NCI-H510A (cell line): ENCODE results near the gene NPSR1.

Source experiments
- DNase-seq: peaks from one replicate; lab custom pipeline; 2025; lab: John Stamatoyannopoulos, UW

The NPSR1 gene

DNA sequence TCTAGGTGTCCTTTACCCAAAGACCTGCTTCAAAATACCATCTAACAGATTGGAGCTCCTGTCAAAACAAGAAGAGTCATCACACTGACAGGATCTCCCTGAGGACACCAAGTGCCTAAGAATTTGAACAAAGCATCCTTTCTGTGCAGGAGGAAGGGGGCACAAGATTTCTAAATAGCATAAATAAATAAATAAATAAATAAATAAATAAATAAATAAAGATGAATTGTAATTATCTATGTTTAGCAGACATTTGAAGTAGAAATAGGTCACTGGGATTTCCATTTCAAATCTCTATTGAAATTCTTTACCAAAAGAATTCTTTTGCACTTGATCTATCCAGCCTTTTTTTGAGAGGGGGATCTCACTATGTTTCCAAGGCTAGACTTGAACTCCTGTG, 65.3 kb downstream of the NPSR1 start:
- no peak for DNase-seq

DNA sequence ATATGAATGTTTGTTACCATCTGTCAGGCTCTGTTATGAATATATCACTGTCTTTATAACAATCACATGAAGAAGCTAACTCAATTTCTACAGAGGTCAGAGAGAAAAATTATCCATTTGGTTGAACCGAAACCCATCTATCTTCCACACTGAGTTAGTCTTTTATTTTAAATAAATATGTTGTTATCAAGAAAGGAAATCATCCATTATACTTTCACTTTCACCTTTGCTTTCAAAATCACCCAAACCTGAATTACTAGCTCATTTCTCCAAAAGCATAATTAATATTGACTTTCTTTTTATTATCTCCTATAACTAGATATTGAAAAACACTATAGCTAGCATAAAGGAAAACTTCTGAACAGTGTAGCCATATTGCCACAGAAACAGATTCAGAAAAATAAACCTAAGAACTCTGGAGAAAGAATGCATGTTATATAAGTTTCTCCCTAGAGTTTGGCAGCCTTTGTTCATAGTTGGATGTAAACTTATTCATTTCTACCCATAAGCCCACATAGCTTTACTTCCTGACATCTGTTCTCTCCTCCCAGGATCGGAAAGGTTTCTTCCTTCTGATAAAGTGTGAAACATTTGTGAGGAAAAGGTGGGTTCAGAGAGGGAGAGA, 66.0 kb downstream of the NPSR1 start:
- DNase-seq = no peak

DNA sequence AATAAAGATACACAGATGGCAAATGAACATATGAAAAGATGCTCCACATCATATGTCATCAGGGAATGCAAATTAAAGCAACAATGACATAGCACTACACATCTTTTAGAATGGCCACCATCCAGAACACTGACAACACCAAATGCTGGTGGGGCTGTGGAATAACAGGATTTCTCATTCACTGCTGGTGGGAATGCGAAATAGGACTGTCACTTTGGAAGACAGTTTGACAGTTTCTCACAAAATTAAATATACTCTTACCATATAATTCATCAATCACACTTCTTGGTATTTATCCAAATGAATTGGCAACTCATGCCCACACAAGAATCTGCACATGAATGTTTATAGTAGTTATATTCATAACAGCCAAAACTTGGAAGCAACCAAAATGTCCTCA, 68.2 kb downstream of the NPSR1 start:
- DNase-seq = no peak

DNA sequence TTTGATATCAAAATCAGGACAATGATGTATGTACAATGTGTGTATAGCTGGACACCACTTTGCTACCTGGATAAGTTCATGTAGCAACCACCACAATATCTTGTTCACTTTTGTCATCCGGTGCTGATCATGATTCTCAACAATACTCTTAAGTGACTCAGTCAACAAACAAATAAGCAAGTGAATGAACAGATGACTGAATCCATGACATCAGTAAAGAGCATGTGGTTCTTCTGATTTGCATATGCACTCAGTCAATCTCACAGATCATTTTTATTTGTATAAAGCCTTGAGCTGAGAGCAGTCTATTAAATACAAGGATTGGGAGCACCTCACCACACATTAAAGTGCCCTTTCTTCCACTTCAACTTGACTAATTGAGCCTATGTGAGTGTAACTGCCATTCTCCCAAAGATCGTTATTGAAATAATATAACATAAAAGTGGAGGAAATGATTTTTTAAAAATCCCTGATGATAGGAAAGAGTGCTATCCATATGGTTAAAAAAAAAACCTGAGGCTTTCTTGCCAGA, 69.5 kb downstream of the NPSR1 start:
- no peak for DNase-seq

DNA sequence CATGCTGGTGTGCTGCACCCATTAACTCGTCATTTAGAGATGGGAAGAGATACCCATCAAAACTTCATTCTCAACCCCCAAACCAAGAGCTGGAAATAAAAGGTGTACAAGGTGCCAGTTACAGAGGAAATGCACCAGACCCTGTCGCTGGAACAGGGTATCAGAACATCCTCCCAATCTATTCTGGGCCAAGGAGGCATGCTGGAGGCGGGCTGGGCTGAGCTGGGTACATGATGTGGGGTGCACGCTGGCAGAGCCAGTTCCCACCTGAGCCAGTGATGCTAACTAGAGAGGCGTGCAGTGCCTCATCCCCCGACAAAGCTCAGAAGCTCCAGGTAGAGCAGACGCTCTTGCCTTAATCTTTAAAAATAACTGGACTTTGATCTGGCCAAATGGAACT, 70.1 kb downstream of the NPSR1 start:
- no peak for DNase-seq

DNA sequence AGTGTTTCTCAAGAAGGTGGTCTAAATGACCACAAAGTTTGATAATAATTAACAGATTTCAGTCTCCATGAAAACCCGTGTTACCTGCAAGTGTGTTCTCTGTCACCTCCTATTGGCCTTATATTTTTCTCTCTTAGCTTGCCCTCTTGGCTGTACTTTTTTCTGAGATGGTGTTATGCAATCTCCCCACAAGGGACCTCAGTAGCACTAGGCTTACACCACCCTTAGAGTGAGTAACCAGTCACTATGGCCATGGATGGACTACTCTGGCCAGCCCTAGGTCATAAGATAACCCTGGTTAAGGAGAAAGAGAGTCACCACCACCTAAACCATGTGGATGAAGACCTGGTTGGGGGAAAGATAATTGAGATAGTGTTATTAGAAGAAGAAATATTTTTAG, 76.8 kb downstream of the NPSR1 start:
- DNase-seq = no peak

DNA sequence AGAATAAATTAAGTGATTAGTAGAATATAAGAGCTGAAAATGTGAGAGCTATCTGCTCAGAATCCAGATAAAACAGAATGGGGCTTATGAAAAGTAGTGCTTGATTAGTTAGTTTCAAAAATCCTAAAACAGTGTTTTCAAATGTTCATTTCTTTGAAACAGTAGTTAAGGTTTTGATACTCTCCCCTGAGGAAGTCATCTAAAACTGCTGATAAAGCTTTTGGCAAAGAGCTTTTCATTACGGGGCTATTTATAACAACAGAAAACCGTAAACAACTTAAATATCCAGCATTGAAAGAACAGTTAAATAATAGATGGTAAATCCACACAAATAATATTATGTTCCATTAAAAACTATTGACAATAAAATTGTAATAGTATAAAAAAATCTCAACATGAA, 77.5 kb downstream of the NPSR1 start:
- DNase-seq = no peak

DNA sequence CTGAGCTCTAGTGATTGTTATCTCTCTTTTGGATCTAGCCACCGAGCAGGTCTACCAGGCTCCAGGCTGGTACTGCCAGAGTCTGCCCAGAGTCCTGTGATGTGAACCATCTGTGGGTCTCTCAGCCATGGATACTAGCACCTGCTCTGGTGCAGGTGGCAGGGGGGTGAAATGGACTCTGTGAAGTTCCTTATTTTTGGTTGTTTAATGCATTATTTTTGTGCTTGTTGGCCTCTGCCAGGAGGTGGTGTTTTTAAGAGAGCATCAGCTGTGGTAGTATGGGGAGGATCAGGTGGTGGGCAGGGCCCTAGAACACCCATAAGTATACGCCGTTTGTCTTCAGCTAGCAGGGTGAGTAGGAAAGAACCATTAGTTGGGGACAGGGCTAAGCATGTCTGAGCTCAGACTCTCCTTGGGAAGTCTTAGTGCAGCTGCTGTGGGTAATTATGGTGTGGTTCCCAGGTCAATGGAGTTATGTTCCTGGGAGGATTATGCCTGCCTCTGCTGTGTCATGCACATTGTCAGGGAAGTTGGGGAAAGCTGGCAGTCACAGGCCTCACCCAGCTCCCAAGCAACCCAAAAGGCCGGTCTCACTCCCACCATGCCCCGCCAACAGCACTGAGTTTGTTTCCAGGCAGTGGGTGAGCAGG, 81.8 kb downstream of the NPSR1 start:
- DNase-seq = no peak

DNA sequence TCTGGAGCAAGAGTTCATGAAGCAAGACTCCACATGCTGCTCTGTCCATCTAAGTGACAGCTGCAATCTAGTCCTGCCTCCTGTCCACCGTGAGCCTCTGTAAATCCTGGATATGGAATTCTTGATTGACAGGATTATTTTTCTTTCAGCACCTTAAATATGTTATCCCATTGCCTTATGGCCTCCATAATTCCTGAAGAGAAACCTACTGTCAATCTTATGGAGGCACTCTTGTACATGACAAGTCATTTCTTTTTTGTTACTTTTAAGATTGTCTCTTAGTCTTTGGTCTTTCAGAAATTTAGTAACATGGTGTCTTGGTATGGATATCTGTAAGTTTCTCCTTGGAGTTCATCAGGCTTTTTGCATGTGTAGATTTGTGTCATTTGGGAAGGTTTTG, 82.8 kb downstream of the NPSR1 start:
- DNase-seq = no peak

DNA sequence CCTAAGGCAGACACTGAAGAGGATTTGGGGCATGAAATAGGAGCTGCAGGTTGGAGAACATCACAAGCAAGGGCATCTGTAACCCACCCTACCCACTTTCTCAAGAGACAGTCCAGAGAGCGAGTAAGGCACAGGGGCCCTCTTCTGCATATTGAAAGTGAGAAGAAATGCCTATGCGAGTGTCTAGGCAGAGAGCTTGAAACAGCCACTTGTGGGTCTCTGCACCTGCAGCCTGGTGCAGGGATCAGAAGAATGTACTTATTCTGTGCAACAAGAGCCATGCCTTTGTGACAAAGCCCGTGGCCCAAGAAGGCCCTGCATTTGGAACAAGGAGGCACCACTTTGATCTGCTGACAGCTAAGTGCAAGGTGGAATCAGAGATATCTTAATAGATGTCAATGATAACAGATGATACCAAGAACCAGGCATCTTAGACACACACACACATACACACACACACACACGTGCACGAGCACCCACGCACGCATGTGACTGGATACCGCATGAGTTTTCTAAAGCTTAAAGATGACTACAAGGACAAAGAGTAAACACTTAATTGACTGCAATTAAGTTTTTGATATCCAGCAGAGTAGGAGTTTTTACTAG, 89.3 kb downstream of the NPSR1 start:
- no peak for DNase-seq

DNA sequence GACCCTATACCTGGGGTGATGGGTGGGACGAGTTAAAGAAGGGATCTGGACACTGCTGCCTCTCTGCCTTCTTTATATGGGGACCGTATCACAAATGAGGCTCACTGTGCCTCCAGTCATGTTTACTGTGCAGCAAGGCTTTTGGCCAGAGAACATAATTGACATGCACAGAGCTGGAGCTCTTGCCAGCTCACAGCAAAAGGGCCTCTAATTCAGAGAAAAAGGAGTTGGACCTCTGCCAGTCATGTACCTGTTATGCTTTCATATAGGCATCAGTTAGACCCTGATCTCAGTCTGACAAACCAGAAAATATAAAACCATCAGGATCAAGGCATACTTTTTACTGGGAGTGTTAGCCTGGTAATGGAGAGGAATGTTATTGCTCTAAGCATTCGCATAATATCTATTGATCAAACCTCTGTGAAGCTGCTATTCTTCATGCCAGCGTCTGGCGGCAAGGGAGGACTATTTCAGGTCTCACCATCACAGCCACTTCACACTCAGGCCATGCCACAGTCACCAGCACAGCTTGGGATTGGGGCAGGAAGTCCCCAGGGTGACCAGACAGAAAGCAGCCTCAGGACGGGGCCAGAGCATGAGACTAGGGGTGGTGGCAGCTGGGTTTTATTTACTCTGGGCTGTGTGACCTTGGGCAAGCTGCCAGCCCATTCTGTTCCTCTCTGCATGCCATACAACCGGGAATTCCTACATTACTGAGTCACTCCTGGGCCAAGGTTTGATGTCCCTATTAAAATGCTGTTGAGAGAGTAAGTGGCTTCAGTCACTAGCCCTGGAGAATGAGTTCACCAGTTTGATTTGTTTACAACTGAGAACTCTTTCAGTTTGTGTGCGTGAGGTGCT, 90.1 kb downstream of the NPSR1 start:
- peak; percentile 55 for DNase-seq

DNA sequence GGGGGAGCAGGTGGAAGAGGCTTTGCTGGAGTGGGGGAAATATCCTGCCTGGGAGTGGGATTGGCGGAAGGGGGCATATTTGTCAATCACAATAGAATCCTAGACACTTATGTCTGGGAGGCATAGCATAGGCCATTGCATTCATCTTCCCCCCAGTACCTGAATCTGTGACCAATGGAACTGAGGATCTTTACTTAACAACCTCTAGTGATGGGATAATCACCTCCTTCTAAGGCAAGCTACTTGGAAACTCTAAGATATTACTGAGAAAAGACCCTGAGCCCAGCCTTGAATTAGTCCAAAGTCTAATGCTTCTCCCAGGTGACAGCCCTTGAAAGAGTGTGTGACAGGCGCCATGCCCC, 90.7 kb downstream of the NPSR1 start:
- DNase-seq = no peak

DNA sequence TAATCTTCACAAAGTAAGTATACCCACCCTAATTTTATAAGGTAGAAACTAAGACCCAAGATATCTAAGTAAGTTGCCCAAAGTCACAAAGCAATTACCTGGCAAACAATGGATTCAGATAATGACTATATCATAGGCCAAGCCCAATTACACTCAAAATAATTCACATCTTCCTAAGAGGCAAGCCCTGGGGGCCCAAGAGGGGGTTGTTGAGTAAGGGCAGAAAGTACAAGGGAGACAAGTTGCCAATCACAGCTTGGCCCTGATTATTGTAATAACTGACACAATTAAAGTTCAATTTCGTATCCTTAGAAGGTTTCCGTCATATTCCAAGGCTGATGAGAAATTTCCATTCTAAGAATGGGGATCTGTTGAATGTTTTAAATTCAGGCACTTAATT, 91.4 kb downstream of the NPSR1 start:
- DNase-seq = no peak

DNA sequence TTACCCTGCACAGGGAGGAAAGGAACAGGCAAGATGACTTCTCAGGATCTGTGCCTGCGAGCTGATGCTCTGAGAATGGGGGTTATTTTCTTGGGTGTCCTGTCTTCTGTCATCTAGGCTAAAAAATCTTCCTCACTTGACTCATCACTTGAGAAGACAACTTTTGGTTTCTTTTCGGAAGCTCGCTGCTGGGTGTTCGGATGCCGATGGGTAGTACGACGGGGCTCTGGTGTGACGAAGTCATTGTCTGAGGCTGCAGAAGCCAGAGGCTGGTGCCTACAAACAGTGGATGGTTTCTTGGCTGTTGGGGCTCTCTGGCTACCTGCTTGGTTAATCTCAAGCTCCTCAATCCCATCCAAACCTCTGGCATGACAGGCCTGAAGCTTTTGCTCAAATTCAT, 92.2 kb downstream of the NPSR1 start:
- DNase-seq = no peak

DNA sequence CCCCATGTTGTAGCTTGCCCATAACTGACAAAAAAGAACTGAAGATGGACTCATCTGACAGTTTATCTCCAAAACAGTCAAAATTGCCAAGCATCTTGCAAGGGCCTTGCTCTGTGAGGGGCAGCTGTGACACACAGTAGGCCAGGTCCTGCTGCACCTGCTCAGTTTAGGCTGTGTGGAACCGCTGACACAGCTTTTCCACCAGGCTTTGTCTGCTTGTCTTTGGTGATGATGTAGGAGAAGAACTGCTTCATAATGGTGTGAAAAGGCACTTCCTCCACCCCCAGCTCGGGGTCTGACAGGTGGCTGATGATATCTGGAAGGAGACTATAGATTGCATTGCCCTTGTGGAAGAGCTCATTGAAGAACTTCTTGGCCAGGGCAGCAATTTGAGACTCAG, 92.6 kb downstream of the NPSR1 start:
- DNase-seq = no peak

DNA sequence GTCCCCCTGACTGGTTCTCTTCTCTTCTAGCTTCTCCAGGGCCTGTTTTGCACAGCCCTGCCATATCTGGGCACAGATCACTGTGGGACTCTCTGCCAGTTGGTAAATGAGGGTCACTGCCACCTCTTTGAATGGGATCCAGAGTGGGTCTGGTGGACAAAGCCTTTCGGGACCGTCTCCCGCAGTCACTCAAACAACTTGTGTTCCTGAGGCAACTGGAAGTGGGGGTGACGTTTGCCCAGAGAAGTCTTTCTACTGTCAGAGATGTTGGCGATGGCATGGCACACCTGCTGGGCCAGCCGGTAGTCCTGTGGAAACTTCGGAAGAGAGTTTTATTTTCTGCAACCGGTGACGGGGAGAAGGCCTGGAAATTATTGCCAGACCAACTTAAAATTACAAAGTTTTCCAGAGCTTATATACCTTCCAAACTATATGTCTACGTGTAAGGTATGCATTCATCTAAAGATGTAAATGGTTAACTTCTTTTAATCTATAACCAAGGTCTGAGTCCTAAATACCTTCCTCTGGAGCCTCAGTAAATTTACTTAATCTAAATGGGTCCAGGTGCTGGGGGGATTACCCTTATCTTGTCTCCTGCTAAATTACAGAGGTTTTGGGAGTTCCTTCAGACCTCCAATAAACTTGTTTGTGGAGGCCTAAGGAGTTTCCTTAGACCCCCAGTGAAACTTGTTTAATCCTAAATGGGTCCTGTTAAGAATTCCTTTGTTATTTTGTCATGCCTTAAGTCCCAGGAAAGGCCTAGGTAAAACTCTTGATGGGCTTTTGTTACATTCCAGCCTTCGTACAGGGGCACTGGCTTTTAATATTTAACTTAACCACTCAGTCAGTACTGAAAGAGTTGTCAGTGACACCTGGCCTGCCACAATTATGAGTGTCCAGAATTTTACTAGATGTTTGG, 94.0 kb downstream of the NPSR1 start:
- no peak for DNase-seq

DNA sequence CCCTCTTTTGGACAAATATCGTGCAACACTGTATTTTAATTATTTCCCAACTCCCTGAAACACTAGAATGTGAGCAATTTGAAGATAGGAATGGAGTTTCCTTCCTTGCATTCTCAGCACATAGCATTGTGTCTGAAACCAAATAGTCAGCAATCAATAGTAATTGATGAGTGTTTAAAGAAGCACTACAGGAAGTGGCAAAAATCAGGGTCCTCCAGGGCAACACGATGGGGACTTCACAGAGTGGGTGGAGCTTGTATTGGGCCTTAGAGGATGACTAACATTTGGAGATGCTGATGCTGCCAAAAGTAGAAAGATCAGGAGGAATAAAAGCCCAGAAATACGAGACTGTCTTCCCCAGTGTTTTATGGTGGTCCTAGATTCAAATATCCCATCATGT, 94.9 kb downstream of the NPSR1 start:
- no peak for DNase-seq

DNA sequence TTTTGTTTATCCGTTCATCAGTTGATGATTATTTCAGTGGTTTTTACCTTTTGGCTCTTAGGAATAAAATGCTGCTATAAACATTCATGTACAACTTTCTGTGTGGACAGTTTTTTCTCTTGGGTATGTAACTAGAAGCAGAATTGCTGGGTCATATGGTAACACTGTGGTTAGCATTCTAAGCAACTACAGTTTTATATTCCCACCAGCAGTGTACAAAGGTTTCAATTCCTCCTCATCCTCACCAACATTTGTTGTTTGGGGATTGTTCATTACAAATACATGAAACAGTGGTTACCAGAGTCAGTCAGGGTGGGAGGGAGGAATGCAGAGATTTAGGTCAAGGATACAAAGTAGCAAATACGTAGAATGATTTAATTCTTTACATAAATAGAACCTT, 97.0 kb downstream of the NPSR1 start:
- DNase-seq = no peak

DNA sequence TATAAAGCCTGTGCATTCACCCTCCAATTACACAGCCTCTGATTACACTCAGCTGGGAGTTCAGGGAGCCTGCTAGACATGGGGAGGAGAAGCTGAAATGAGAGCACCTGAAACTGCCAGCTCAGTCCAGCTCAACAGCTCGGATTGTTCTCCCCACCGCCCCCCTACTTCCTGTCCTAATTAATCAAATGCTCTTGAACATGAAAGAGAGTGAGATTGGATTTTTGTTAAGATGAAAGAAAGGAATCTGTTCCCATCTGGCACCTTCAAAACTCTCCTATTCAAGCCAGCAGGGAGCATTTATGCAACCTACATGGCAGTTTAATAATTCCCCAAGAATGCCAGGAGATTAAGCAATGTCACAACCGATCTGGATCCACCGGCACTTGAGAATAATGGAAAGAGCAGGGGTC, 98.0 kb downstream of the NPSR1 start:
- DNase-seq = no peak

DNA sequence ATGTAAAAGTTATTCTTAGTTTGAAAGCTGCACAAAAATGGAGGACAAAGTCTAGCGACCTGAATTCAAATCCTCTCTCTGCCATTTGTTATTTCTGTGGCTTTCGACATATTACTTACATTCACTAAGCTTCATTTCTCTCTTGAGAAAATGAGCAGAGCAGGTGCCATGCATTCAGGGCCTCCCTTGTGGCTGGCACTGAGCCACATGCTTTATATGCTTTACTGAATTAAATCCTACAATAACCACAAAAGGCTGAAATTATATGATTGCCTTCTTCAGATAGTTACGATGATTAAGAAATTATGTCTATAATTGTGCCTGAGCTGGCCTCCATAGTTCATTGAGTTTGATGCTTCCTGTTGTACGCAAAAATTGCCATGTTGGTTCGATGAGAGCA, 98.7 kb downstream of the NPSR1 start:
- DNase-seq = no peak

DNA sequence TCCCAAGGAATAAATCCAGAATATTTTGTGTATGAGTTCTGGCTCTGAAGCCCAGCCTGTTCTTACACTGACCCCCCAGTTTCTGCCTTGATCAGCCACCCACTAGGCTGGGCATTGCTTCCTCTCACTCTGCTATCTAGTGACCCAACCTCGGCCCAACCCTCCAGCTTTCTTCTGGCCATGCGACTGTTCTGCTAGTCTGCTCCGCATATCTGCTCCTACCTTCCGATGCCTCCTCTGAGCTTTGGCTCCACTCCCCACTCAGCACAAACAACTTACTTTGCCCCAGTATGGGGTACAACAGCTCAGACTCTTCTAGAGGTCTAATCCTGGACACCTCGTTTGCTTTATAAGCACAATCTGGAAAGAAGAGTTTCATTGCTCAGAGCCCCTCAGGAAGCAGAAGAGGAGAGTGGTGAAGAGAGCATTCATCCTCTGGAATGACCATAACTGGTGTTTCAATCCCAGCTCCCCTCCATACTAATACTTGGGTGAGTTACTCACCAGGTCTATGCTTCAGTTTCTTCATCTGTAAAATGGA, 99.6 kb downstream of the NPSR1 start:
- DNase-seq = no peak
